ENCODE measurements around the gene KTN1. TPM values are rescaled to one million over a fixed set of nuclear protein-coding genes. Genes with fewer than 3 reads are reported as not detected.

KTN1 gene
- total and polyA plus RNA-seq, 2 experiments from 2014 or later, result 124 to 607 TPM

DNA sequence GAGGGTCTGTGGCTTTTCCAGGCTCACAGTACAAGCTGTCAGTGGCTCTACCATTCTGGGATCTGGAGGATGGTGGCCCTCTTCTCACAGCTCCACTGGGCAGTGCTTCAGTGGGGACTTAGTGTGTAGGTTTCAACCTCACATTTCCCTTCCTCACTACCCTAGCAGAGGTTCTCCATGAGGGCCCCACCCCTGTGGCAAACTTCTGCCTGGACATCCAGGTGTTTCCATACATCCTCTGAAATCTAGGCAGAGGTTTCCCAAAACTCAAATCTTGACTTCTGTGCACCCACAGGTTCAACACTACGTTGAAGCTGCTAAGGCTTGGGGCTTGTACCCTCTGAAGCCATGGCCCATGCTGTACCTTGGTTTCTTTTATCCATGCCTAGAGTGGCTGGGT is 40.3 kb downstream of the KTN1 start:
- H3K4me2 ChIP-seq, result no peak overlapping the region
- no peak overlapping the region for H3K4me3 Mint-ChIP-seq
- no peaks in the 10 kb centered on the region for H3K4me1 Mint-ChIP-seq
- peaks cover 3% of the 10 kb centered on the region; the same call in 1 of the 2 replicates for H3K79me2 ChIP-seq (replicated peaks; ENCODE audit: insufficient read depth)
- H3K4me1 ChIP-seq (ENCODE audit: insufficient read depth), result no peaks in the 10 kb centered on the region
- no peak overlapping the region for H3K4me3 ChIP-seq
- H3K36me3 ChIP-seq (ENCODE audit: insufficient read depth), result peaks cover 58% of the 10 kb centered on the region
- H3F3A ChIP-seq (replicated peaks; ENCODE audit: low read depth), result no peaks in the 10 kb centered on the region
- H3K9me2 ChIP-seq (ENCODE audit: insufficient read depth), result no peaks in the 10 kb centered on the region
- no peak for TF ChIP-seq ZNF331 (CRISPR knock-in tag; IDR thresholded peaks at IDR 0.05; ENCODE audit: low read depth)
- TF ChIP-seq POLR2AphosphoS5 (IDR thresholded peaks at IDR 0.05; ENCODE audit: low read depth), result no peak
- TF ChIP-seq, protein P1, sequence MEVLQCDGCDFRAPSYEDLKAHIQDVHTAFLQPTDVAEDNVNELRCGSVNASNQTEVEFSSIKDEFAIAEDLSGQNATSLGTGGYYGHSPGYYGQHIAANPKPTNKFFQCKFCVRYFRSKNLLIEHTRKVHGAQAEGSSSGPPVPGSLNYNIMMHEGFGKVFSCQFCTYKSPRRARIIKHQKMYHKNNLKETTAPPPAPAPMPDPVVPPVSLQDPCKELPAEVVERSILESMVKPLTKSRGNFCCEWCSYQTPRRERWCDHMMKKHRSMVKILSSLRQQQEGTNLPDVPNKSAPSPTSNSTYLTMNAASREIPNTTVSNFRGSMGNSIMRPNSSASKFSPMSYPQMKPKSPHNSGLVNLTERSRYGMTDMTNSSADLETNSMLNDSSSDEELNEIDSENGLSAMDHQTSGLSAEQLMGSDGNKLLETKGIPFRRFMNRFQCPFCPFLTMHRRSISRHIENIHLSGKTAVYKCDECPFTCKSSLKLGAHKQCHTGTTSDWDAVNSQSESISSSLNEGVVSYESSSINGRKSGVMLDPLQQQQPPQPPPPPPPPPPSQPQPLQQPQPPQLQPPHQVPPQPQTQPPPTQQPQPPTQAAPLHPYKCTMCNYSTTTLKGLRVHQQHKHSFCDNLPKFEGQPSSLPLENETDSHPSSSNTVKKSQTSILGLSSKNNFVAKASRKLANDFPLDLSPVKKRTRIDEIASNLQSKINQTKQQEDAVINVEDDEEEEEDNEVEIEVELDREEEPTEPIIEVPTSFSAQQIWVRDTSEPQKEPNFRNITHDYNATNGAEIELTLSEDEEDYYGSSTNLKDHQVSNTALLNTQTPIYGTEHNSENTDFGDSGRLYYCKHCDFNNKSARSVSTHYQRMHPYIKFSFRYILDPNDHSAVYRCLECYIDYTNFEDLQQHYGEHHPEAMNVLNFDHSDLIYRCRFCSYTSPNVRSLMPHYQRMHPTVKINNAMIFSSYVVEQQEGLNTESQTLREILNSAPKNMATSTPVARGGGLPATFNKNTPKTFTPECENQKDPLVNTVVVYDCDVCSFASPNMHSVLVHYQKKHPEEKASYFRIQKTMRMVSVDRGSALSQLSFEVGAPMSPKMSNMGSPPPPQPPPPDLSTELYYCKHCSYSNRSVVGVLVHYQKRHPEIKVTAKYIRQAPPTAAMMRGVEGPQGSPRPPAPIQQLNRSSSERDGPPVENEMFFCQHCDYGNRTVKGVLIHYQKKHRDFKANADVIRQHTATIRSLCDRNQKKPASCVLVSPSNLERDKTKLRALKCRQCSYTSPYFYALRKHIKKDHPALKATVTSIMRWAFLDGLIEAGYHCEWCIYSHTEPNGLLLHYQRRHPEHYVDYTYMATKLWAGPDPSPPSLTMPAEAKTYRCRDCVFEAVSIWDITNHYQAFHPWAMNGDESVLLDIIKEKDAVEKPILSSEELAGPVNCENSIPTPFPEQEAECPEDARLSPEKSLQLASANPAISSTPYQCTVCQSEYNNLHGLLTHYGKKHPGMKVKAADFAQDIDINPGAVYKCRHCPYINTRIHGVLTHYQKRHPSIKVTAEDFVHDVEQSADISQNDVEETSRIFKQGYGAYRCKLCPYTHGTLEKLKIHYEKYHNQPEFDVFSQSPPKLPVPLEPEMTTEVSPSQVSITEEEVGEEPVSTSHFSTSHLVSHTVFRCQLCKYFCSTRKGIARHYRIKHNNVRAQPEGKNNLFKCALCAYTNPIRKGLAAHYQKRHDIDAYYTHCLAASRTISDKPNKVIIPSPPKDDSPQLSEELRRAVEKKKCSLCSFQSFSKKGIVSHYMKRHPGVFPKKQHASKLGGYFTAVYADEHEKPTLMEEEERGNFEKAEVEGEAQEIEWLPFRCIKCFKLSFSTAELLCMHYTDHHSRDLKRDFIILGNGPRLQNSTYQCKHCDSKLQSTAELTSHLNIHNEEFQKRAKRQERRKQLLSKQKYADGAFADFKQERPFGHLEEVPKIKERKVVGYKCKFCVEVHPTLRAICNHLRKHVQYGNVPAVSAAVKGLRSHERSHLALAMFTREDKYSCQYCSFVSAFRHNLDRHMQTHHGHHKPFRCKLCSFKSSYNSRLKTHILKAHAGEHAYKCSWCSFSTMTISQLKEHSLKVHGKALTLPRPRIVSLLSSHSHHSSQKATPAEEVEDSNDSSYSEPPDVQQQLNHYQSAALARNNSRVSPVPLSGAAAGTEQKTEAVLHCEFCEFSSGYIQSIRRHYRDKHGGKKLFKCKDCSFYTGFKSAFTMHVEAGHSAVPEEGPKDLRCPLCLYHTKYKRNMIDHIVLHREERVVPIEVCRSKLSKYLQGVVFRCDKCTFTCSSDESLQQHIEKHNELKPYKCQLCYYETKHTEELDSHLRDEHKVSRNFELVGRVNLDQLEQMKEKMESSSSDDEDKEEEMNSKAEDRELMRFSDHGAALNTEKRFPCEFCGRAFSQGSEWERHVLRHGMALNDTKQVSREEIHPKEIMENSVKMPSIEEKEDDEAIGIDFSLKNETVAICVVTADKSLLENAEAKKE (CRISPR knock-in tag; IDR thresholded peaks at IDR 0.05), result no peak
- peaks cover 75% of the 10 kb centered on the region for H3K36me3 Mint-ChIP-seq (ENCODE audit: low read depth)
- H3K9me3 Mint-ChIP-seq, result peaks cover 27% of the 10 kb centered on the region
- H2AFZ ChIP-seq, result no peak overlapping the region
- DNase-seq (ENCODE audit: low spot score) (no peak), ATAC-seq (no peak)
- H4K20me1 ChIP-seq (replicated peaks; ENCODE audit: insufficient read depth), result no peaks in the 10 kb centered on the region
- no peak overlapping the region for H3K27ac Mint-ChIP-seq
- H3K27me3 ChIP-seq (ENCODE audit: insufficient read depth), result no peaks in the 10 kb centered on the region
- H3K27me3 Mint-ChIP-seq (ENCODE audit: insufficient read depth, low read depth, poor library complexity), result no peaks in the 10 kb centered on the region
- no peak overlapping the region for H3K27ac ChIP-seq (ENCODE audit: low read depth)

DNA sequence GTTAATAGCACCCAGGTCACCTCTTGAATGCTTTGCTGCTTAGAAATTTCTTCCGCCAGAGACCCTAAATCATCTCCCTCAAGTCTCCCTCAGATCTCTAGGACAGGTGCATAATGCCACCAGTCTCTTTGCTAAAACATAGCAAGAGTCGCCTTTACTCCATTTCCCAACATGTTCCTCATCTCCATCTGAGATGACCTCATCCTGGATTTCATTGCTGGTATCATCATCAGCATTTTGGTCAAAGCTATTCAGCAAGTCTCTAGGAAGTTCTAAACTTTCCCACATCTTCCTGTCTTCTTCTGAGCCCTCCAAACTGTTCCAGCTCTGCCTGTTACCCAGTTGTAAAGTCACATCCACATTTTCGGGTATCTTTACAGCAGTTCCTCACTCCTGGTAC is 41.0 kb downstream of the KTN1 start:
- no peaks in the 10 kb centered on the region for H3K27me3 ChIP-seq (ENCODE audit: insufficient read depth)
- H3K9me2 ChIP-seq (ENCODE audit: insufficient read depth), result no peaks in the 10 kb centered on the region
- peaks cover 3% of the 10 kb centered on the region; the same call in 1 of the 2 replicates for H3K79me2 ChIP-seq (replicated peaks; ENCODE audit: insufficient read depth)
- H3F3A ChIP-seq (replicated peaks; ENCODE audit: low read depth), result no peaks in the 10 kb centered on the region
- H3K27ac Mint-ChIP-seq, result no peak overlapping the region
- H3K9me3 Mint-ChIP-seq, result peaks cover 27% of the 10 kb centered on the region
- no peaks in the 10 kb centered on the region for H3K27me3 Mint-ChIP-seq (ENCODE audit: insufficient read depth, low read depth, poor library complexity)
- peaks cover 74% of the 10 kb centered on the region for H3K36me3 Mint-ChIP-seq (ENCODE audit: low read depth)
- no peak overlapping the region for H2AFZ ChIP-seq
- H3K36me3 ChIP-seq (ENCODE audit: insufficient read depth), result peaks cover 58% of the 10 kb centered on the region
- no peaks in the 10 kb centered on the region for H3K4me1 Mint-ChIP-seq
- no peaks in the 10 kb centered on the region for H4K20me1 ChIP-seq (replicated peaks; ENCODE audit: insufficient read depth)
- DNase-seq (ENCODE audit: low spot score), result no peak
- H3K4me2 ChIP-seq, result no peak overlapping the region
- H3K4me3 ChIP-seq, result no peak overlapping the region
- no peak overlapping the region for H3K4me3 Mint-ChIP-seq
- no peak for ATAC-seq
- H3K27ac ChIP-seq (ENCODE audit: low read depth), result no peak overlapping the region
- no peaks in the 10 kb centered on the region for H3K4me1 ChIP-seq (ENCODE audit: insufficient read depth)
- TF ChIP-seq, protein P1 (CRISPR knock-in tag; IDR thresholded peaks at IDR 0.05), result no peak
